Tibial artery (tissue), 4 donors: Measurements from ENCODE around the gene GNGT1.

Source experiments
- DNase-seq, 2 donors: peaks; one replicate each; pipeline ENCODE4 v3.0.0-alpha.2; 2019
- H3K27ac ChIP-seq, 2 donors: fragments of 200-600 bp; sonication (generic) in 1 of 2; 1 replicate in 1 of 2; 2 replicates in 1 of 2; pipeline ENCODE4 v1.5.1; 2018 to 2019; ENCODE audit warnings: mild to moderate bottlenecking in 1 of 2
- H3K27me3 ChIP-seq, 2 donors: fragments of 200-600 bp; sonication (generic) in 1 of 2; one replicate each; pipeline versions ENCODE4 v1.5.1 to v1.6.0; 2016 to 2019
- H3K36me3 ChIP-seq, 3 donors: fragments of 200-600 bp; sonication (generic) in 2 of 3; one replicate each; pipeline ENCODE4 v1.5.1; 2016 to 2019; ENCODE audit warnings: mild to moderate bottlenecking in 2 of 3
- H3K4me1 ChIP-seq, 4 donors: fragments of 200-600 bp; sonication (generic) in 2 of 4; 1 replicate in 3 of 4; 2 replicates in 1 of 4; pipeline ENCODE4 v1.5.1; 2016 to 2019
- H3K4me3 ChIP-seq, 2 donors: fragments of 200-600 bp; sonication (generic) in 1 of 2; 1 replicate in 1 of 2; 2 replicates in 1 of 2; pipeline ENCODE4 v1.5.1; 2018 to 2019; ENCODE audit warnings: mild to moderate bottlenecking in 2 of 2
- H3K9me3 ChIP-seq, 3 donors: fragments of 200-600 bp; sonication (generic) in 1 of 3; one replicate each; pipeline ENCODE4 v1.5.1; 2016 to 2019
- intact Hi-C: fragments of 100-400 bp; cut with DNase I; formaldehyde crosslinking; loops from one replicate; pipeline ENCODE4 v1.15.0; 2023; ENCODE audit warnings: low total_unique reads
- TF ChIP-seq, protein P1 (sequence below), 2 experiments: fragments of 200-600 bp in 1 of 2; fragments of 450-650 bp in 1 of 2; IDR thresholded peaks; one replicate each; pipeline ENCODE4 v1.5.1; 2017 to 2019; ENCODE audit warnings: antibody characterized with exemption in 2 of 2, mild to moderate bottlenecking in 1 of 2, moderate library complexity in 1 of 2

The GNGT1 gene

DNA sequence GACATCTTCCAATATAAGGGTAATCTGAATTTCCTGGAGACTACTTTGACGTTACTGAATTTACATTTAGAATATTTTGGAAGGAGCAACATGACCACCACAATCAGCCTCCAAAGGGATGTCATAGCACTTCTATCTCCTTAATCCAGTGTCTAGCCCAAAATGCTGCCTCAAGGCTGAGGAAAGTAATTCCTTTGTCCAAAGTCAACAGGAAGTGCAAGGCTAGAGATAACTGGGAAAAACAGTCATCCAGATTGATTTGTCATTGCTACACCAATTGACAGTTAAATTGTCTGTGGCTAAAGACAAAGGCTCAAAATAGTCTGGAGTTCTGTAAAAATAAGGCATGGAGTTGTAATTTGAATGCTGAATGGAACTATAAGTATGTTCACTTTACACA is 11.9 kb upstream of the GNGT1 start:
- peaks cover 0 to 10% (median 4%) of the 10 kb centered on the region in 4 donors for H3K4me1 ChIP-seq
- no peak overlapping the region for H3K4me3 ChIP-seq
- intact Hi-C loops = loop anchor here (10.0 kb wide), 1 partner anchor 180 kb away; no protein-coding TSS in a partner anchor
- TF ChIP-seq, protein P1, sequence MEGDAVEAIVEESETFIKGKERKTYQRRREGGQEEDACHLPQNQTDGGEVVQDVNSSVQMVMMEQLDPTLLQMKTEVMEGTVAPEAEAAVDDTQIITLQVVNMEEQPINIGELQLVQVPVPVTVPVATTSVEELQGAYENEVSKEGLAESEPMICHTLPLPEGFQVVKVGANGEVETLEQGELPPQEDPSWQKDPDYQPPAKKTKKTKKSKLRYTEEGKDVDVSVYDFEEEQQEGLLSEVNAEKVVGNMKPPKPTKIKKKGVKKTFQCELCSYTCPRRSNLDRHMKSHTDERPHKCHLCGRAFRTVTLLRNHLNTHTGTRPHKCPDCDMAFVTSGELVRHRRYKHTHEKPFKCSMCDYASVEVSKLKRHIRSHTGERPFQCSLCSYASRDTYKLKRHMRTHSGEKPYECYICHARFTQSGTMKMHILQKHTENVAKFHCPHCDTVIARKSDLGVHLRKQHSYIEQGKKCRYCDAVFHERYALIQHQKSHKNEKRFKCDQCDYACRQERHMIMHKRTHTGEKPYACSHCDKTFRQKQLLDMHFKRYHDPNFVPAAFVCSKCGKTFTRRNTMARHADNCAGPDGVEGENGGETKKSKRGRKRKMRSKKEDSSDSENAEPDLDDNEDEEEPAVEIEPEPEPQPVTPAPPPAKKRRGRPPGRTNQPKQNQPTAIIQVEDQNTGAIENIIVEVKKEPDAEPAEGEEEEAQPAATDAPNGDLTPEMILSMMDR (IDR thresholded peaks at IDR 0.05) = no peak
- no peaks in the 10 kb centered on the region for H3K27me3 ChIP-seq
- no peak for DNase-seq
- no peak overlapping the region for H3K27ac ChIP-seq
- no peaks in the 10 kb centered on the region for H3K36me3 ChIP-seq
- H3K9me3 ChIP-seq = no peaks in the 10 kb centered on the region

DNA sequence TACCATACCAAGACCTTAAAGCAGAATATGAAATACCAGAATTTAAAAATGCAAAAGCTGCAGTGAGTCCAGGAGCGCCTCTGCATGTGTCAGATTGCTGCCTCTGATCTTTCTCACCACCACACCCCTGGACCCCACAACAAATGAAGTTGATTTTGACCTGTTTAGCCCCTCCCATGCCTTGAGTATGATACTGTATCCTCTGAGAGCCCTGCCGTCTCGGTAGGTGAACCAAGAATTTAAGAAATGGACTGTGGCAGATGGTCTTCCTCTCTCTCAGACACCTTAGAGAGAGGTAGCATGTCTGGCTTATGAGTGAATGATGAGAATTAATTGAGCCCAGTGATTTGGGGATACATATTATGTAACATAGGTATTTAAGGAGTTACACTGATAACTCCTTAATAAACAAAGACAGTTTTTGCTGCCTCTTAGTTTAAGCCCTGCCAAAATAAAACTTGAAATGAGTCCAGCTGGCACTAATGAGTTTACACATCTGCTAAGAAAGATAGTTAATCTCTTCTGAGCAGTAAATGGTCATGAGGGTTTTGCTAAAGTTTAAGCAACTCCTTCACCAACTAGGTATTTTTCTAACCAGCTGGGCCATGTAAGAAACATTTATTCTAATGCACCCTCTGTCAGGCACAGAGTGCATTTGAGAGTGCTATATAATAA is 11.3 kb upstream of the GNGT1 start:
- H3K36me3 ChIP-seq = no peaks in the 10 kb centered on the region
- no peak overlapping the region for H3K27ac ChIP-seq
- peaks cover 0 to 7% (median 3%) of the 10 kb centered on the region in 4 donors for H3K4me1 ChIP-seq
- H3K4me3 ChIP-seq = no peak overlapping the region
- intact Hi-C loops = loop anchor here (10.0 kb wide), 1 partner anchor 180 kb away; no protein-coding TSS in a partner anchor
- no peaks in the 10 kb centered on the region for H3K27me3 ChIP-seq
- no peak for DNase-seq
- TF ChIP-seq, protein P1 (IDR thresholded peaks at IDR 0.05) = no peak
- H3K9me3 ChIP-seq = no peaks in the 10 kb centered on the region

DNA sequence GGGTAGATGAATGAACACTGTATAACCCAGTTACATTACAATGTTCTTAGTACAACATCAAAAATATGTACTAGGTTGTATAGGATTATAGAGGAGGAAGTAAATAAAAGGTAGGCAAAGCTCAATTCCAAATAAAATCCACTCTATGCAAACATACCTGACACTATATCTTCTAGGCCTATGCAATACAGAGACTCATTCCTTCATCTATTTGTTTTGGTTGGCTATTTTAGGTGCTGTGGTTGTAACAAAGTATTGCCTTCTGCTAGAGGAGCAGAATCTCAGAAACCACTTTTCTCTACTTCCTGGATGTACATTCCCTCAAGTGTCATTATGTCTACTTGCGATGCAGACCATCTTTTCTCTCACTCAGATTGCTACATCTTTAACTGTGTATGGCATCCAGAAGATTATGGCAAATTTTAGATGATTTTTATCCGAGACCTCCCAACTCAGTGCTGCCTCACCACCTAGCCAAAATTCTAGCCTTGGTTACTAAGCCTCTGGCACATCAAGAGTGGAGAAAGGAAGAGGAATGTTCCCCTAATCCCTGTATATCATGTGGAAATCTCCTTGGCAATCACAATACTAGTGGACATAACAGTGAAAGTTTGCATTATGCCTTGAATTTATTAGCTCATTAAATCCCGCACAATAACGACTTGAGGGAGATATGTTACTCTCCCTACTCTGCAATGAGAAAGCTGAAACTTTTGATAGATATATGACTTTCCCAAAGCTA is 10.3 kb upstream of the GNGT1 start:
- Histone ChIP-seq H3K36me3 (no peaks in the 10 kb centered on the region), H3K27ac (no peak overlapping the region), H3K4me1 (no peaks in the 10 kb centered on the region), H3K9me3 (no peaks in the 10 kb centered on the region), H3K4me3 (no peak overlapping the region), H3K27me3 (no peaks in the 10 kb centered on the region)
- DNase-seq = no peak
- TF ChIP-seq, protein P1 (IDR thresholded peaks at IDR 0.05) = no peak
- intact Hi-C loops = loop anchor here (10.0 kb wide), 1 partner anchor 179 kb away; no protein-coding TSS in a partner anchor

DNA sequence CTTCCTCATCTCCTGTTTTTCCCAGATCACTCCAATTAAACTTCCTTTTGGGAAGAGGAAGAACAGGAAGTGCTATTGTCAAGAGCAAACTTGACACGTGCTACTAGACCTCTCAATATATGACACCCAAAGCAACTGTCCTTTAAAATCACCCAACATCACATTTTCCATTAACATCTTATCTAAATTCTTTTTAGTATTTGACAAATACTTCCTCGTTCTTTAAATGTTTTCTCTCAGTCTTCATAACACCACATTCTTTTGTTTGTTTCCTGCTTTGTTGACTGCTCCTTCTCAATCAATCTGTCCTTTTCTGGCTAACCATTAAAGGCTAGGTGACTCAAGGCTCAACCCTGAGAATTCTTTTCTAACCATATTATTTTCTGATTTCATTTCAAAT is 8.7 kb upstream of the GNGT1 start:
- Histone ChIP-seq H3K4me1 (no peaks in the 10 kb centered on the region), H3K27ac (no peak overlapping the region), H3K4me3 (no peak overlapping the region), H3K9me3 (no peaks in the 10 kb centered on the region), H3K27me3 (no peaks in the 10 kb centered on the region), H3K36me3 (no peaks in the 10 kb centered on the region)
- intact Hi-C loops = loop anchor here (10.0 kb wide), 1 partner anchor 177 kb away; no protein-coding TSS in a partner anchor
- TF ChIP-seq, protein P1 (IDR thresholded peaks at IDR 0.05) = no peak
- DNase-seq = no peak

DNA sequence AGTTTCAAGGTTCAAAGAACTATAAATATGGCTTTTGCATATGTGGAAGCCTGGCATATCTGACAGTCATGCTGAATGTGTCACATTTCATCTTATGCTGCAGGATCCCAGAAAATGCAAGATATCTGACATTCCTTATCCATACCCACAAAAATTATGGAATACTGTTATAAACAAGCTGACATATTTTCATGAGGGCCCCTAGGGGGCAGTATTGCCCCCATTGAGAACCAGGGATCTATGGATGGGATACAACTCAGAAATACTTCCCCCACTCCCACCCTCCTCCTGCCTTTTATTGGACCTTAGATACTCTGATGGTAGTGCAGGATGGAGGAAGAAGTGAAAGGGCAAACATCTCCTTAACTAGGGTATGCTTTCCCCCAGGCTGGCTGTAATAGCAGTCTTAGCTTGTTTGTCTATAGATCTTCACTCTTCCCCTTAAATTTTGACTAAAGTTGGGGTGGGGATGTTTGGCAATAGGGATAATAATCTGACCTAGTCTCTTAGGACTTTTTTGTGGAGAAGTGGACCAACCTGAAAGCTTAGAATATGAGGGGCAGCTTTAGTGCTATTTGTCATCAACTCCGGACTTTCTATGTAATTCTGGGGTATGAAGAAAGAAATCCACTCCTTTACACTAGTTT is 3.5 kb upstream of the GNGT1 start:
- Histone ChIP-seq H3K4me1 (no peaks in the 10 kb centered on the region), H3K27ac (no peak overlapping the region), H3K27me3 (no peaks in the 10 kb centered on the region), H3K4me3 (no peak overlapping the region), H3K9me3 (no peaks in the 10 kb centered on the region), H3K36me3 (no peaks in the 10 kb centered on the region)
- TF ChIP-seq, protein P1 (IDR thresholded peaks at IDR 0.05) = peak; percentile 55 to 68
- no peak for DNase-seq
- intact Hi-C loops = loop anchor here (10.0 kb wide), 1 partner anchor 102 kb away; the partner anchor contains the start of gene BET1
